Heart right ventricle (tissue), 16 donors: Measurements from ENCODE around the gene DMRT1. TPM values are rescaled to one million over a fixed set of nuclear protein-coding genes. Genes with fewer than 3 reads are reported as not detected.

Experiments used
- ATAC-seq, 8 donors: fragments of 200-7000 bp; cut with Tn5 transposase; one replicate each; pipeline ENCODE4 v1.9.1; 2020; ENCODE audit warnings: mild to moderate bottlenecking in 8 of 8, moderate library complexity in 8 of 8, moderate number of reproducible peaks in 1 of 8
- DNase-seq, 2 donors: peaks; one replicate each; pipeline ENCODE4 v3.0.0-alpha.2; 2020
- H3K27ac ChIP-seq, 10 donors: fragments of 200-600 bp; sonication (generic) in 2 of 10; one replicate each; pipeline versions ENCODE4 v1.5.0 to v1.8.0; 2020 to 2022; ENCODE audit warnings: mild to moderate bottlenecking in 3 of 10
- H3K27me3 ChIP-seq, 7 donors: fragments of 200-600 bp; one replicate each; pipeline ENCODE4 v1.8.0; 2021 to 2022; ENCODE audit warnings: mild to moderate bottlenecking in 2 of 7
- H3K36me3 ChIP-seq, 9 donors: fragments of 200-600 bp; sonication (generic) in 1 of 9; one replicate each; pipeline versions ENCODE4 v1.5.0 to v1.8.0; 2020 to 2022; ENCODE audit warnings: mild to moderate bottlenecking in 2 of 9
- H3K4me1 ChIP-seq, 9 donors: fragments of 200-600 bp; sonication (generic) in 1 of 9; one replicate each; pipeline versions ENCODE4 v1.5.0 to v1.8.0; 2020 to 2022; ENCODE audit warnings: mild to moderate bottlenecking in 4 of 9
- H3K4me3 ChIP-seq, 10 donors: fragments of 200-600 bp; sonication (generic) in 2 of 10; one replicate each; pipeline versions ENCODE4 v1.5.0 to v1.8.0; 2020 to 2022; ENCODE audit warnings: mild to moderate bottlenecking in 7 of 10, moderate library complexity in 2 of 10
- H3K9me3 ChIP-seq, 11 donors: fragments of 200-600 bp in 10 of 11; sonication (generic) in 2 of 11; one replicate each; pipeline versions ENCODE4 v1.5.0 to v1.8.0; 2013 to 2022; ENCODE audit warnings: mild to moderate bottlenecking in 2 of 11, control low read depth in 1 of 11, moderate library complexity in 1 of 11
- CTCF ChIP-seq, 9 donors: fragments of 200-600 bp; sonication (generic) in 2 of 9; IDR thresholded peaks; one replicate each; pipeline versions ENCODE4 v1.5.0 to v1.8.0; 2021 to 2022; ENCODE audit warnings: antibody characterized with exemption in 9 of 9, mild to moderate bottlenecking in 5 of 9, moderate library complexity in 1 of 9
- WGBS, 2 donors: extraction: QIAGEN DNeasy Blood & Tissue Kit; methylation state at CpG; one replicate each; pipeline ENCODE4 v1.1.7; 2013; ENCODE audit warnings: inconsistent platforms in 1 of 2; 5-methylcytosine and 5-hydroxymethylcytosine counted together
- intact Hi-C, 10 donors: fragments of 100-400 bp; cut with DNase I; formaldehyde crosslinking; loops; one replicate each; pipeline versions ENCODE4 v1.11.1 to v1.14.2; 2022
- polyA plus RNA-seq, 2 donors: library from polyadenylated mRNA; stranded (reverse); fragments of 200-250 nt; gene quantifications; one replicate each; pipeline ENCODE4 v1.2.3, GENCODE V29; 2013
- total RNA-seq, 10 donors: library from RNA; stranded (reverse); fragmentation: NEBNext Ultra II Directional in 3 of 10; extraction: Animal tissue kit (Norgen Biotek cat#: 25700) in 3 of 10; gene quantifications; one replicate each; pipeline versions ENCODE4 v1.2.1 to v1.2.4, GENCODE V29; 2021 to 2023
- donor health status: Arrhythmogenic right ventricular cardiomyopathy.
- donor health status: ischemic (EF 13 %, LVEDD 7.1; RV severe dilation, severe dysfunction).
- donor health status: healthy with polysubstance abuse.
- donor health status: DM: no; HTN: yes; CAD: no.
- donor health status: DM: no; HTN: no; CAD: no.
- donor health status: ischemic (EF 25% LVEDD 6.9; RV normal size, moderate dysfunction).
- donor health status: ischemic (EF 25% LVEDD 5.7; RV mildly dilated, moderate dysfunction).
- donor health status: healthy.
- donor health status: DM: yes; HTN: yes; CAD: no.
- donor health status: Ischemic cardiomyopathy.
- donor health status: ischemic (EF 35%, LVEDD 5.7; RV mildly dilated, moderate dysfunction).
- donor health status: nonischemic (EF 11% LVEDD 7.7; RV severe dilation, severe dysfunction).
- donor health status: DM: yes; HTN: yes; CAD: no.
- donor health status: PGD.
- donor health status: ischemic (EF 29% LVEDD 5.4; RV normal size, mild dysfunction).
- donor health status: nonischemic (EF 23%, LVEDD 6.1; RV moderate dilation, normal function).

DMRT1 gene
- total and polyA plus RNA-seq, 12 donors = not detected

GRCh38 chr9:800591-801150 lies 40.8 kb upstream of the DMRT1 start:
- intact Hi-C loops = loop anchor here in 5 of 10 donors (5.0 to 10.0 kb wide), 3 partner anchors 188 to 416 kb away; no protein-coding TSS in a partner anchor
- Histone ChIP-seq H3K9me3 (no peaks in the 10 kb centered on the region), H3K27me3 (no peaks in the 10 kb centered on the region), H3K27ac (no peak overlapping the region), H3K36me3 (no peaks in the 10 kb centered on the region), H3K4me1 (no peaks in the 10 kb centered on the region), H3K4me3 (no peak overlapping the region)
- DNase-seq (no peak), ATAC-seq (no peak)
- no peak for TF ChIP-seq CTCF (IDR thresholded peaks at IDR 0.05)
- 78 to 84% methylated on average over 9 of the region's 9 CpGs for WGBS, 2 donors

GRCh38 chr9:801399-802071 lies 40.0 kb upstream of the DMRT1 start:
- ATAC-seq (no peak), DNase-seq (no peak)
- intact Hi-C loops = loop anchor here in 5 of 10 donors (5.0 to 10.0 kb wide), 3 partner anchors 189 to 417 kb away; no protein-coding TSS in a partner anchor
- no peak for TF ChIP-seq CTCF (IDR thresholded peaks at IDR 0.05)
- Histone ChIP-seq H3K36me3 (no peaks in the 10 kb centered on the region), H3K27ac (no peak overlapping the region), H3K9me3 (no peaks in the 10 kb centered on the region), H3K27me3 (no peaks in the 10 kb centered on the region), H3K4me3 (no peak overlapping the region), H3K4me1 (no peaks in the 10 kb centered on the region)
- 58 to 61% methylated on average over 11 of the region's 11 CpGs for WGBS, 2 donors

GRCh38 chr9:804026-804425 lies 37.5 kb upstream of the DMRT1 start:
- Histone ChIP-seq H3K36me3 (no peaks in the 10 kb centered on the region), H3K27me3 (peaks cover 0 to 4% (median 0%) of the 10 kb centered on the region in 7 donors), H3K4me3 (no peak overlapping the region), H3K9me3 (no peaks in the 10 kb centered on the region), H3K4me1 (no peaks in the 10 kb centered on the region), H3K27ac (no peak overlapping the region)
- TF ChIP-seq CTCF (IDR thresholded peaks at IDR 0.05) = no peak
- intact Hi-C loops = loop anchor here in 5 of 10 donors (5.0 to 10.0 kb wide), 3 partner anchors 192 to 419 kb away; no protein-coding TSS in a partner anchor
- DNase-seq (no peak), ATAC-seq (no peak)

- ATAC-seq = no peak
- Histone ChIP-seq H3K27me3 (peaks cover 0 to 4% (median 0%) of the 10 kb centered on the region in 7 donors), H3K4me3 (no peak overlapping the region), H3K27ac (no peak overlapping the region), H3K4me1 (no peaks in the 10 kb centered on the region), H3K36me3 (no peaks in the 10 kb centered on the region), H3K9me3 (no peaks in the 10 kb centered on the region)
- WGBS, 2 donors = 70 to 71% methylated on average over 3 of the region's 3 CpGs
- no peak for TF ChIP-seq CTCF (IDR thresholded peaks at IDR 0.05)
- intact Hi-C loops = loop anchor here in 9 of 10 donors (5.0 to 10.0 kb wide), 5 partner anchors 193 to 458 kb away; no protein-coding TSS in a partner anchor
- no peak for DNase-seq
Measured at GRCh38 chr9:805151-805550, 36.3 kb upstream of the DMRT1 start.
